ENCODE results near the gene EHMT1. TPM values are rescaled to one million over a fixed set of nuclear protein-coding genes. Genes with fewer than 3 reads are reported as not detected.

The EHMT1 gene
- polyA plus RNA-seq, 3 donors = 10.1 to 46.5 (median 15.0) TPM

GRCh38 chr9:137798142-137798541 is 179.3 kb downstream of the EHMT1 start:
- Histone ChIP-seq H3K79me2 (ENCODE audit: insufficient read depth, low read length) (no peaks in the 10 kb centered on the region), H4K20me1 (ENCODE audit: insufficient read depth, low read length) (no peaks in the 10 kb centered on the region), H3K4me2 (replicated peaks; ENCODE audit: extremely low read depth, low read length, poor library complexity, severe bottlenecking) (no peak overlapping the region), H3K36me3 (replicated peaks in 1 of 2; ENCODE audit: control insufficient read depth in 1 of 2, insufficient read depth in 2 of 2, low read length in 2 of 2) (peaks cover 78 to 97% of the 10 kb centered on the region in 2 donors), H3K27ac (ENCODE audit: low read depth in 1 of 2, low read length in 2 of 2) (no peak overlapping the region), H3K9ac (ENCODE audit: insufficient read depth, low read length, poor library complexity, severe bottlenecking) (no peak overlapping the region), H3K4me3 (replicated peaks in 1 of 3; ENCODE audit: low read depth in 2 of 3, low read length in 3 of 3) (no peak overlapping the region), H3K9me3 (replicated peaks in 1 of 2; ENCODE audit: control insufficient read depth in 1 of 2, insufficient read depth in 1 of 2, low read length in 2 of 2) (no peaks in the 10 kb centered on the region), H3K4me1 (ENCODE audit: control insufficient read depth in 1 of 2, insufficient read depth in 2 of 2, low read length in 2 of 2) (no peaks in the 10 kb centered on the region), H3K27me3 (ENCODE audit: control insufficient read depth in 2 of 2, insufficient read depth in 2 of 2, low read length in 2 of 2) (no peaks in the 10 kb centered on the region), H2AFZ (ENCODE audit: insufficient read depth, low read depth, low read length, poor library complexity, severe bottlenecking) (no peak overlapping the region)
- no peak overlapping the region for H3K4me3 Mint-ChIP-seq
- H3K4me1 Mint-ChIP-seq = no peaks in the 10 kb centered on the region
- no peaks in the 10 kb centered on the region for H3K27me3 Mint-ChIP-seq (ENCODE audit: low read depth in 3 of 3)
- no peak for TF ChIP-seq CTCF (IDR thresholded peaks at IDR 0.05)
- peak overlapping the region in 2 of 7 donors; percentile 4 to 78 for H3K27ac Mint-ChIP-seq
- peaks cover 88 to 100% of the 10 kb centered on the region in 2 donors for H3K36me3 Mint-ChIP-seq
- intact Hi-C loops (cut with micrococcal nuclease) = no loop called here
- H3K9me3 Mint-ChIP-seq = peaks cover 0 to 2% (median 0%) of the 10 kb centered on the region in 7 donors
- no peak for DNase-seq
- 95% methylated on average over 8 of the region's 9 CpGs for WGBS (ENCODE audit: insufficient coverage)

- intact Hi-C loops (cut with micrococcal nuclease) = no loop called here
- H3K36me3 ChIP-seq (replicated peaks in 1 of 2; ENCODE audit: control insufficient read depth in 1 of 2, insufficient read depth in 2 of 2, low read length in 2 of 2) = peaks cover 77 to 97% of the 10 kb centered on the region in 2 donors
- no peak overlapping the region for H3K27ac ChIP-seq (ENCODE audit: low read depth in 1 of 2, low read length in 2 of 2)
- H3K4me3 ChIP-seq (replicated peaks in 1 of 3; ENCODE audit: low read depth in 2 of 3, low read length in 3 of 3) = no peak overlapping the region
- WGBS (ENCODE audit: insufficient coverage) = 97% methylated on average over 18 of the region's 21 CpGs
- no peaks in the 10 kb centered on the region for H3K9me3 ChIP-seq (replicated peaks in 1 of 2; ENCODE audit: control insufficient read depth in 1 of 2, insufficient read depth in 1 of 2, low read length in 2 of 2)
- no peaks in the 10 kb centered on the region for H3K79me2 ChIP-seq (ENCODE audit: insufficient read depth, low read length)
- no peaks in the 10 kb centered on the region for H3K27me3 Mint-ChIP-seq (ENCODE audit: low read depth in 3 of 3)
- DNase-seq = no peak
- no peak overlapping the region for H3K4me3 Mint-ChIP-seq
- H3K4me1 Mint-ChIP-seq = no peaks in the 10 kb centered on the region
- H3K4me2 ChIP-seq (replicated peaks; ENCODE audit: extremely low read depth, low read length, poor library complexity, severe bottlenecking) = no peak overlapping the region
- H3K27me3 ChIP-seq (ENCODE audit: control insufficient read depth in 2 of 2, insufficient read depth in 2 of 2, low read length in 2 of 2) = no peaks in the 10 kb centered on the region
- TF ChIP-seq CTCF (IDR thresholded peaks at IDR 0.05) = no peak
- H3K9me3 Mint-ChIP-seq = peaks cover 0 to 3% (median 0%) of the 10 kb centered on the region in 7 donors
- no peak overlapping the region for H2AFZ ChIP-seq (ENCODE audit: insufficient read depth, low read depth, low read length, poor library complexity, severe bottlenecking)
- no peak overlapping the region for H3K9ac ChIP-seq (ENCODE audit: insufficient read depth, low read length, poor library complexity, severe bottlenecking)
- H3K36me3 Mint-ChIP-seq = peaks cover 89 to 99% of the 10 kb centered on the region in 2 donors
- no peaks in the 10 kb centered on the region for H3K4me1 ChIP-seq (ENCODE audit: control insufficient read depth in 1 of 2, insufficient read depth in 2 of 2, low read length in 2 of 2)
- H3K27ac Mint-ChIP-seq = peak overlapping the region in 1 of 7 donors; percentile 22
- no peaks in the 10 kb centered on the region for H4K20me1 ChIP-seq (ENCODE audit: insufficient read depth, low read length)
Measured at GRCh38 chr9:137798901-137799629, 180.3 kb downstream of the EHMT1 start.
